Right lobe of liver (tissue), 6 donors: ENCODE results near the gene ABCG2. TPM values are rescaled to one million over a fixed set of nuclear protein-coding genes. Genes with fewer than 3 reads are reported as not detected.
"Not testable (repeated sequence)": the region's sequence is repeated elsewhere in the genome, so short reads cannot be mapped to it uniquely, and the experiment has no call there.

Experiments used
- ATAC-seq, 4 donors: fragments of 200-7000 bp; cut with Tn5 transposase; one replicate each; pipeline ENCODE4 v1.9.1; 2020; ENCODE audit warnings: mild to moderate bottlenecking in 4 of 4, moderate library complexity in 4 of 4
- DNase-seq, 3 donors: peaks; one replicate each; pipeline ENCODE4 v3.0.0-alpha.2; 2020
- H3K27ac ChIP-seq, 3 donors: fragments of 200-600 bp; one replicate each; pipeline ENCODE4 v1.8.0; 2022
- H3K27me3 ChIP-seq, 2 donors: fragments of 200-600 bp; one replicate each; pipeline ENCODE4 v1.8.0; 2022
- H3K36me3 ChIP-seq, 4 donors: fragments of 200-600 bp; sonication (generic) in 1 of 4; one replicate each; pipeline versions ENCODE4 v1.5.1 to v1.8.0; 2017 to 2022; ENCODE audit warnings: control low read depth in 1 of 4
- H3K4me1 ChIP-seq, 4 donors: fragments of 200-600 bp; sonication (generic) in 1 of 4; one replicate each; pipeline versions ENCODE4 v1.5.1 to v1.8.0; 2017 to 2022; ENCODE audit warnings: control low read depth in 1 of 4
- H3K4me3 ChIP-seq, 3 donors: fragments of 200-600 bp; one replicate each; pipeline ENCODE4 v1.8.0; 2022
- H3K9me3 ChIP-seq, 4 donors: fragments of 200-600 bp; sonication (generic) in 1 of 4; one replicate each; pipeline versions ENCODE4 v1.5.1 to v1.8.0; 2017 to 2022; ENCODE audit warnings: control low read depth in 1 of 4
- CTCF ChIP-seq, 4 donors: fragments of 200-600 bp in 3 of 4; fragments of 450-650 bp in 1 of 4; IDR thresholded peaks; one replicate each; pipeline versions ENCODE4 v1.5.1 to v1.8.0; 2016 to 2022; ENCODE audit warnings: antibody characterized with exemption in 4 of 4, mild to moderate bottlenecking in 2 of 4
- POLR2A ChIP-seq: fragments of 450-650 bp; IDR thresholded peaks from one replicate; pipeline ENCODE4 v1.6.1; 2017; ENCODE audit warnings: antibody characterized with exemption, mild to moderate bottlenecking
- WGBS: methylation state at CpG from one replicate; pipeline ENCODE4 v1.1.6; 2018; ENCODE audit warnings: low coverage, low lambda C conversion rate; ENCODE audit not compliant: insufficient coverage; ENCODE audit errors: missing lambda C conversion rate; 5-methylcytosine and 5-hydroxymethylcytosine counted together
- intact Hi-C, 2 donors: fragments of 100-400 bp; cut with DNase I; formaldehyde crosslinking; loops; one replicate each; pipeline versions ENCODE4 v1.11.2 to v1.14.1; 2022
- total RNA-seq, 6 experiments: library from RNA; depleted of rRNA in 2 of 6; stranded (reverse); fragments of >200 nt in 2 of 6; fragmentation: NEBNext Ultra II Directional in 3 of 6; extraction: Animal tissue kit (Norgen Biotek cat#: 25700) in 3 of 6; gene quantifications; one replicate each; pipeline versions ENCODE4 v1.1.0 to v1.2.4, GENCODE V29; 2016 to 2023
- donor health status: DM: no; HTN: yes; CAD: no.
- donor health status: DM: no; HTN: no; CAD: no.
- donor health status: DM: no; HTN: no; CAD: no.
- donor health status: DM: no; HTN: yes; CAD: no.
- donor health status: DM: no; HTN: yes; CAD: no.

The ABCG2 gene
- total RNA-seq, 6 experiments from 2014 or later: 6.4 to 11.4 (median 8.1) TPM

GRCh38 chr4:88109123-88109881, 49.1 kb downstream of the ABCG2 start:
- 23% methylated on average over 5 of the region's 5 CpGs for WGBS

GRCh38 chr4:88108747-88109122, 49.7 kb downstream of the ABCG2 start:
- H3K4me3 ChIP-seq: no peak overlapping the region
- TF ChIP-seq POLR2A (no peak), CTCF (IDR thresholded peaks at IDR 0.05) (no peak)
- intact Hi-C loops: no loop called here
- peaks cover 0 to 56% (median 18%) of the 10 kb centered on the region in 4 donors for H3K4me1 ChIP-seq
- 57% methylated on average over 5 of the region's 5 CpGs for WGBS
- no peaks in the 10 kb centered on the region for H3K27me3 ChIP-seq
- H3K27ac ChIP-seq: peak overlapping the region; percentile 18 to 73 (median 48)
- no peaks in the 10 kb centered on the region for H3K36me3 ChIP-seq
- DNase-seq (no peak), ATAC-seq (no peak)
- no peaks in the 10 kb centered on the region for H3K9me3 ChIP-seq

More at GRCh38 chr4:88109123-88109881, 49.1 kb downstream of the ABCG2 start:
- no peaks in the 10 kb centered on the region for H3K9me3 ChIP-seq
- intact Hi-C loops: no loop called here
- H3K4me3 ChIP-seq: no peak overlapping the region
- peaks cover 0 to 56% (median 18%) of the 10 kb centered on the region in 4 donors for H3K4me1 ChIP-seq
- no peak for TF ChIP-seq CTCF (IDR thresholded peaks at IDR 0.05)
- no peak for TF ChIP-seq POLR2A
- ATAC-seq (peak in 2 of 4 donors; percentile 9 to 11), DNase-seq (no peak)
- H3K27ac ChIP-seq: peak overlapping the region in 2 of 3 donors; percentile 16 to 73
- H3K36me3 ChIP-seq: no peaks in the 10 kb centered on the region
- H3K27me3 ChIP-seq: no peaks in the 10 kb centered on the region

GRCh38 chr4:88108108-88108465, 50.4 kb downstream of the ABCG2 start:
- H3K4me1 ChIP-seq: peaks cover 0 to 56% (median 18%) of the 10 kb centered on the region in 4 donors
- H3K36me3 ChIP-seq, H3K4me3 ChIP-seq, intact Hi-C loops, H3K9me3 ChIP-seq, H3K27me3 ChIP-seq: not testable (repeated sequence)
- DNase-seq (peak in 1 of 3 donors; percentile 60), ATAC-seq (peak in 3 of 4 donors; percentile 1 to 33 (median 5))
- 19% methylated on average over 7 of the region's 7 CpGs for WGBS
- peak overlapping the region; percentile 18 to 73 (median 48) for H3K27ac ChIP-seq

GRCh38 chr4:88107406-88108107, 50.9 kb downstream of the ABCG2 start:
- Histone ChIP-seq H3K27me3 (no peaks in the 10 kb centered on the region), H3K36me3 (no peaks in the 10 kb centered on the region), H3K4me1 (peaks cover 0 to 56% (median 18%) of the 10 kb centered on the region in 4 donors), H3K27ac (peak overlapping the region; percentile 11 to 73 (median 48)), H3K9me3 (no peaks in the 10 kb centered on the region), H3K4me3 (no peak overlapping the region)
- TF ChIP-seq CTCF (IDR thresholded peaks at IDR 0.05) (no peak), POLR2A (no peak)
- ATAC-seq (peak; percentile 83 to 94 (median 88)), DNase-seq (peak; percentile 48 to 90 (median 85))
- whole genome bisulfite sequencing: 7% methylated on average over 2 of the region's 2 CpGs
- intact Hi-C loops: no loop called here

GRCh38 chr4:88106205-88106604, 52.2 kb downstream of the ABCG2 start:
- peaks cover 0 to 55% (median 18%) of the 10 kb centered on the region in 4 donors for H3K4me1 ChIP-seq
- H3K4me3 ChIP-seq: peak overlapping the region in 1 of 3 donors; percentile 9
- WGBS: 55% methylated on average over 3 of the region's 3 CpGs
- H3K9me3 ChIP-seq: no peaks in the 10 kb centered on the region
- no peak for ATAC-seq
- H3K27ac ChIP-seq: peak overlapping the region in 2 of 3 donors; percentile 48 to 73
- intact Hi-C loops: no loop called here
- TF ChIP-seq POLR2A (no peak), CTCF (IDR thresholded peaks at IDR 0.05) (no peak)
- H3K27me3 ChIP-seq: no peaks in the 10 kb centered on the region
- no peaks in the 10 kb centered on the region for H3K36me3 ChIP-seq
- no peak for DNase-seq
